Lung (tissue), 12 donors: ENCODE measurements around the gene KIAA1755. TPM values are rescaled to one million over a fixed set of nuclear protein-coding genes. Genes with fewer than 3 reads are reported as not detected.

Experiments used
- ATAC-seq: fragments of 200-7000 bp; cut with Tn5 transposase; one replicate; pipeline ENCODE4 v1.9.1; 2020; ENCODE audit warnings: moderate number of reproducible peaks; ENCODE audit not compliant: insufficient read depth, low FRiP score
- DNase-seq, 3 donors: peaks; one replicate each; pipeline ENCODE4 v3.0.0-alpha.2; 2013 to 2017
- H3K27ac ChIP-seq, 2 donors: one replicate each; pipeline ENCODE4 v1.5.1; 2013; ENCODE audit warnings: mild to moderate bottlenecking in 2 of 2, moderate library complexity in 2 of 2, control low read depth in 1 of 2, inconsistent platforms in 1 of 2, low read depth in 1 of 2, low read length in 1 of 2
- H3K27me3 ChIP-seq, 3 donors: one replicate each; pipeline ENCODE4 v1.5.1; 2013; ENCODE audit warnings: low read length in 2 of 3; ENCODE audit not compliant: control insufficient read depth in 3 of 3, insufficient read depth in 3 of 3
- H3K36me3 ChIP-seq, 4 donors: one replicate each; pipeline ENCODE4 v1.5.1; 2013; ENCODE audit warnings: low read length in 4 of 4, mild to moderate bottlenecking in 1 of 4, moderate library complexity in 1 of 4; ENCODE audit not compliant: control insufficient read depth in 4 of 4, insufficient read depth in 4 of 4
- H3K4me1 ChIP-seq, 5 donors: one replicate each; pipeline ENCODE4 v1.5.1; 2013; ENCODE audit warnings: low read length in 5 of 5, mild to moderate bottlenecking in 2 of 5, moderate library complexity in 1 of 5; ENCODE audit not compliant: control insufficient read depth in 5 of 5, insufficient read depth in 5 of 5
- H3K4me3 ChIP-seq: one replicate; pipeline ENCODE4 v1.5.1; 2013; ENCODE audit warnings: mild to moderate bottlenecking, control low read depth, moderate library complexity
- H3K9ac ChIP-seq, 2 donors: one replicate each; pipeline ENCODE4 v1.5.1; 2013; ENCODE audit warnings: low read length in 2 of 2, control low read depth in 1 of 2; ENCODE audit not compliant: insufficient read depth in 1 of 2
- H3K9me3 ChIP-seq, 4 donors: one replicate each; pipeline ENCODE4 v1.5.1; 2013; ENCODE audit warnings: low read length in 3 of 4, mild to moderate bottlenecking in 1 of 4, moderate library complexity in 1 of 4; ENCODE audit not compliant: control insufficient read depth in 4 of 4, insufficient read depth in 3 of 4
- WGBS, 2 donors: extraction: QIAGEN DNeasy Blood & Tissue Kit; methylation state at CpG; one replicate each; pipeline ENCODE4 v1.1.7; 2013; 5-methylcytosine and 5-hydroxymethylcytosine counted together
- polyA plus RNA-seq, 2 donors: library from polyadenylated mRNA; stranded (reverse); fragments of 200-250 nt; gene quantifications; one replicate each; pipeline ENCODE4 v1.2.1, GENCODE V29; 2013
- total RNA-seq, 2 donors: library from RNA; depleted of rRNA in 1 of 2; stranded (reverse); fragments of >200 nt in 1 of 2; gene quantifications; one replicate each; pipeline ENCODE4 v1.2.1, GENCODE V29; 2014 to 2021
- TF ChIP-seq, protein P1 (sequence below): IDR thresholded peaks from 2 replicates; pipeline ENCODE4 v1.5.1; 2012; ENCODE audit warnings: mild to moderate bottlenecking; ENCODE audit errors: control extremely low read depth, extremely low read depth
- donor health status: control.
- donor health status: control.
- donor health status: Bipolar disorder and iron deficiency.
- donor health status: healthy.
- donor health status: DM: yes; HTN: yes; CAD: no.

KIAA1755 gene
- total and polyA plus RNA-seq, 4 donors: 0.33 to 2.0 (median 1.3) TPM

DNA sequence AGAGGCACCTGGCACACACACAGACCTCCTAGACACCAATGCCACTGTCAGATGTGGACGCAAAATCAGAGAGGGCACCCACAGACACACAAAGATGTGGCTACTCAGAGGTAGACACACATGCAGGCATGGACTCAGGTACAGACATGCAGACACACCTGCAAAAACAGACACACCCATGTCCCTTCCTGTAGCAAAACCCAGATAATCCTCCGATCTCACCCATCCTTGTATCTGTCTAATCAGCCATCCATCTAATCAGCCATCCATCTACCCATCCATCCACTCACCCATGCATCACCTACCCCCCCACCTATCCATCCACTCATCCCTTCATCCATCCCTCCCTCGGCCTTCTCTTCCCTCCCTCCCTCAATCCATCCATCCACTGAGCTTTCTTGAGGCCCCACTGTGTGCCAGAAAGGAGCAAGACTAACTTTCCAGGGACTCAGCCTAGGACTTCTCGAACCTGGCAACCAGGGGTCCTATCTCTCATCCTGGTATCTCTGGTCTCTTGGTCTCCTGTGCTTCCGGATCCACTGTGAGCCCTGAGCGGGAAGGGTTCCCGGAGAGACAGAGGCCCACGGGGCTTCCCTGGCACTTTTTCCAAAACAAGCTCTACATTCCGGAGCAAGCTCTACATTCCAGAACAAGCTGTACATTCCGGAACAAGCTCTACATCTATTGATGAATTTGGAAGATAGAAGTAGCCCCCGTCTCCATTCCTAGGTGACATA, 94.4 kb downstream of the KIAA1755 start:
- H3K9me3 ChIP-seq: no peaks in the 10 kb centered on the region
- peaks cover 0 to under 1% (median 0%) of the 10 kb centered on the region in 4 donors for H3K36me3 ChIP-seq
- H3K27me3 ChIP-seq: no peaks in the 10 kb centered on the region
- TF ChIP-seq, protein P1, sequence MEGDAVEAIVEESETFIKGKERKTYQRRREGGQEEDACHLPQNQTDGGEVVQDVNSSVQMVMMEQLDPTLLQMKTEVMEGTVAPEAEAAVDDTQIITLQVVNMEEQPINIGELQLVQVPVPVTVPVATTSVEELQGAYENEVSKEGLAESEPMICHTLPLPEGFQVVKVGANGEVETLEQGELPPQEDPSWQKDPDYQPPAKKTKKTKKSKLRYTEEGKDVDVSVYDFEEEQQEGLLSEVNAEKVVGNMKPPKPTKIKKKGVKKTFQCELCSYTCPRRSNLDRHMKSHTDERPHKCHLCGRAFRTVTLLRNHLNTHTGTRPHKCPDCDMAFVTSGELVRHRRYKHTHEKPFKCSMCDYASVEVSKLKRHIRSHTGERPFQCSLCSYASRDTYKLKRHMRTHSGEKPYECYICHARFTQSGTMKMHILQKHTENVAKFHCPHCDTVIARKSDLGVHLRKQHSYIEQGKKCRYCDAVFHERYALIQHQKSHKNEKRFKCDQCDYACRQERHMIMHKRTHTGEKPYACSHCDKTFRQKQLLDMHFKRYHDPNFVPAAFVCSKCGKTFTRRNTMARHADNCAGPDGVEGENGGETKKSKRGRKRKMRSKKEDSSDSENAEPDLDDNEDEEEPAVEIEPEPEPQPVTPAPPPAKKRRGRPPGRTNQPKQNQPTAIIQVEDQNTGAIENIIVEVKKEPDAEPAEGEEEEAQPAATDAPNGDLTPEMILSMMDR: no peak
- peaks cover 0 to 46% (median 13%) of the 10 kb centered on the region in 5 donors for H3K4me1 ChIP-seq
- 79 to 86% methylated on average over 11 of the region's 11 CpGs for WGBS, 2 donors
- H3K9ac ChIP-seq: peak overlapping the region in 1 of 2 donors; percentile 73
- no peak overlapping the region for H3K4me3 ChIP-seq
- DNase-seq (peak; percentile 63 to 74 (median 70)), ATAC-seq (no peak)
- peak overlapping the region in 1 of 2 donors; percentile 32 for H3K27ac ChIP-seq

DNA sequence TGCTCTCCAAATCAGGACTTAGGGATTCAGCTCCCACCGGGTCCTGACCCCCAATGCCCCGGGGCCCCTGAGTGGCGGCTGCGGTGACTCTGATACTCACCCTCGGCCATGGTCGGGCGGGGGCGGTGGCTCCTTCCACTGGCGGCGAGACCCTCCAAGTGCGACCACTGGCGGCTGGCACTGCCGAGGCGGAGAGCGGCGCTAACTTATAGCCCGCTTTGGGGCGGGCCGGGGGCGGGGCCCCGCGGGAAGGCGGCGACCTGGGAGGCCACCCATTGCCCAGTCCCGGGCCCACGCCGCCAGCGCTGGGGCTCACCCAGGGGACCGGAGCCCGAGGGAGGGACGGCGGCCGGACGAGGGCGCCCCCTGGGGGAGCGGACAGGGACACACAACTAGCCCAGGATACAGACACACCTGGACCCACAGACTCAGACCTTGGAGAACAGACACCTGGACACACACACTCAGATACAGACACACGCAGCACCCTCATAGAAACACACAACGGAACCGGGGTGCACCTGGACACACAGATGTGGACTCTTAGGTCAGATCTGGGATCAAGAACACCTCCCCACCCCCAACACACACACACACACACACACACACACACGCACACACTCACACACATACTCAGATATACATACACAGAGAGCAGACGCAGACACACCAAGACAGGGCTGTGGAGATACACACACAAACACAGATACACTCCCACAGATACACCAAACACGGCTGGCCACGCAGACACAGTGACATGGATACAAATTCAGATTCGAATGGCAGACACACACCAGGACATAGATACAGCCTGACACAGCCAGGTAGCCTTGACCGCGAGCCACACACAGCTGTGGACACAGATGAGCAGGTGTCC, 95.2 kb downstream of the KIAA1755 start, which contains the start of gene TGM2:
Gene TGM2, minus strand, starts transcription at position 182 of the 877 bp plus-strand sequence. Its CDS starts 72 bp downstream, at position 110.
- Histone ChIP-seq H3K4me3 (peak within 1 kb of the TSS; percentile 70), H3K9ac (peak within 1 kb of the TSS; percentile 49 to 78), H3K4me1 (peaks cover 0 to 41% (median 13%) of the 10 kb centered on the region in 5 donors), H3K9me3 (no peaks in the 10 kb centered on the region), H3K27ac (peak within 1 kb of the TSS; percentile 89 to 90), H3K27me3 (no peaks in the 10 kb centered on the region), H3K36me3 (peaks cover 0 to 8% (median under 1%) of the 10 kb centered on the region in 4 donors)
- WGBS, 2 donors: 12 to 19% methylated on average over 32 to 46 of the region's 46 CpGs
- DNase-seq (peak; percentile 80 to 85 (median 83)), ATAC-seq (peak; percentile 85)
- TF ChIP-seq, protein P1: peak; percentile 59

DNA sequence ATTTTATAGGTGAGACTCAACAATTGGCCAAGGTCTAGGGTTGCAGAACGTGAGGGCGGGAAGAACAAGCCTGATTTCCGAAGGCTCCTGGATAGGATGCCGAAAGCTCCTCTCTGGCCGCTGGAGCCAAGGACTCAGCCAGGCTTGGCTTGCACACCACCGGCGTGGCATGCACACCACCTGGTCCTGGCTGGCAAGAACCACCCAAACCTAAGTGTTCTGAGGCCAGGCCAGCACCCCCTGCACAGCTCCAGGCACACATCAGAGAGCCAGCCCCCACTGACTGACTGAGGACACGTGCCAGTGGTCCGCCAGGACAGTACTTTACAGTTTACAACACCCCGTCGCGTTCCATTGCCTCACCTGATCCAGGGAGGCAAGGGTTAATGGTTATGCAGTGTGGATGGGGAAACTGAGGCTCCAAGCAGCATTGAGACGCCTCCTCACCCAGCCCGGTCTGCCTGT, 95.9 kb downstream of the KIAA1755 start:
- peak overlapping the region; percentile 49 to 78 for H3K9ac ChIP-seq
- TF ChIP-seq, protein P1: no peak
- DNase-seq (no peak), ATAC-seq (no peak)
- H3K27ac ChIP-seq: peak overlapping the region; percentile 89 to 90
- H3K9me3 ChIP-seq: no peaks in the 10 kb centered on the region
- 53 to 76% methylated on average over 14 of the region's 14 CpGs for WGBS, 2 donors
- no peaks in the 10 kb centered on the region for H3K27me3 ChIP-seq
- H3K36me3 ChIP-seq: peaks cover 0 to 12% (median 2%) of the 10 kb centered on the region in 4 donors
- peaks cover 0 to 43% (median 13%) of the 10 kb centered on the region in 5 donors for H3K4me1 ChIP-seq
- peak overlapping the region; percentile 70 for H3K4me3 ChIP-seq
